ENCODE measurements around the gene XRN1.
"Not testable (repeated sequence)": the region's sequence is repeated elsewhere in the genome, so short reads cannot be mapped to it uniquely, and the experiment has no call there.

XRN1 gene

DNA sequence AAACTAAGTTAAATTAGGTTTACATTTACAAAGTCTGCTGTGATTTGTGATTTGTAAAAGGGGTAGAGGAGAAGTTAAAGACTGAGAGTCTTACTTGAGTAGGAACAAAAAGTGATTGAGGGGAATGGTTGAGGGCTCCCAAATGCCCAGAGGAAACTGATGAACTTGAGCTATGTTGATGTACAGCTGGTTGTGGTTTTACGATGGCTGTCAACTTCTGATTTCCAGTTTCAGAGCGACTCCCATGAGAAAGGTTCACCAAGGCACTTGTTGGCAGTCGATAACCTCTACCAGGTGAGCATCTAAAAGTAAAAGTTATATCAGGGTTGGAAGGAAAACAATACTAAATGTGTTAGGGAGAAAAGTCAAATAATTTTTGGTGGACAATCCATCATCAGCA is 91.0 kb downstream of the XRN1 start:
- H3K4me3 ChIP-seq (replicated peaks; ENCODE audit: low read depth, low read length), result no peak overlapping the region
- TF ChIP-seq, protein P1, sequence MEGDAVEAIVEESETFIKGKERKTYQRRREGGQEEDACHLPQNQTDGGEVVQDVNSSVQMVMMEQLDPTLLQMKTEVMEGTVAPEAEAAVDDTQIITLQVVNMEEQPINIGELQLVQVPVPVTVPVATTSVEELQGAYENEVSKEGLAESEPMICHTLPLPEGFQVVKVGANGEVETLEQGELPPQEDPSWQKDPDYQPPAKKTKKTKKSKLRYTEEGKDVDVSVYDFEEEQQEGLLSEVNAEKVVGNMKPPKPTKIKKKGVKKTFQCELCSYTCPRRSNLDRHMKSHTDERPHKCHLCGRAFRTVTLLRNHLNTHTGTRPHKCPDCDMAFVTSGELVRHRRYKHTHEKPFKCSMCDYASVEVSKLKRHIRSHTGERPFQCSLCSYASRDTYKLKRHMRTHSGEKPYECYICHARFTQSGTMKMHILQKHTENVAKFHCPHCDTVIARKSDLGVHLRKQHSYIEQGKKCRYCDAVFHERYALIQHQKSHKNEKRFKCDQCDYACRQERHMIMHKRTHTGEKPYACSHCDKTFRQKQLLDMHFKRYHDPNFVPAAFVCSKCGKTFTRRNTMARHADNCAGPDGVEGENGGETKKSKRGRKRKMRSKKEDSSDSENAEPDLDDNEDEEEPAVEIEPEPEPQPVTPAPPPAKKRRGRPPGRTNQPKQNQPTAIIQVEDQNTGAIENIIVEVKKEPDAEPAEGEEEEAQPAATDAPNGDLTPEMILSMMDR (IDR thresholded peaks at IDR 0.05; ENCODE audit: insufficient read depth, low read length, poor library complexity, severe bottlenecking), result no peak
- H3K36me3 ChIP-seq (ENCODE audit: control insufficient read depth, insufficient read depth, low read length), result peaks cover 7% of the 10 kb centered on the region
- no peaks in the 10 kb centered on the region for H3K27me3 ChIP-seq (replicated peaks; ENCODE audit: control insufficient read depth, insufficient read depth, low read length)
- peak; percentile 18 for DNase-seq (ENCODE audit: extremely low read depth, insufficient read length)

DNA sequence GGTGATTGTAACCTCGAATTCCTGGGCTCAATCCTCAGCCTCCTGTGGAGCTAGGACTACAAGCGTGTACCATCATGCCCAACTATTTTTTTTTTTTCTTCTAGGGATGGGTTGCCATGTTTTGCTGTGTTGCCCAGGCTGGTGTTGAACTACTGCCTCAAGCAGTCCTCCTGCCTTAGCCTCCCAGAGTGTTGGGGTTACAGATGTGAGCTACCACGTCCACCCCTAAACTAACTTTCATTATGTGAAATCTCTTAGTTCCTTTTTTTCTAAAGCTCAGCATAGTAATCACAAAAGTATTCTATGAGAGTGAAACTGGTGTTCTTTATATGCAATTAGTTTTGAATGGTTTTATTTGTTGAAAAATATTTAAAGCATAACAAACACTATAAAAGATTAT is 92.1 kb downstream of the XRN1 start:
- Histone ChIP-seq H3K27me3 (replicated peaks; ENCODE audit: control insufficient read depth, insufficient read depth, low read length) (no peaks in the 10 kb centered on the region), H3K4me3 (replicated peaks; ENCODE audit: low read depth, low read length) (no peak overlapping the region), H3K36me3 (ENCODE audit: control insufficient read depth, insufficient read depth, low read length) (peaks cover 7% of the 10 kb centered on the region)
- peak; percentile 27 for DNase-seq (ENCODE audit: extremely low read depth, insufficient read length)
- TF ChIP-seq, protein P1 (IDR thresholded peaks at IDR 0.05; ENCODE audit: insufficient read depth, low read length, poor library complexity, severe bottlenecking), result no peak

DNA sequence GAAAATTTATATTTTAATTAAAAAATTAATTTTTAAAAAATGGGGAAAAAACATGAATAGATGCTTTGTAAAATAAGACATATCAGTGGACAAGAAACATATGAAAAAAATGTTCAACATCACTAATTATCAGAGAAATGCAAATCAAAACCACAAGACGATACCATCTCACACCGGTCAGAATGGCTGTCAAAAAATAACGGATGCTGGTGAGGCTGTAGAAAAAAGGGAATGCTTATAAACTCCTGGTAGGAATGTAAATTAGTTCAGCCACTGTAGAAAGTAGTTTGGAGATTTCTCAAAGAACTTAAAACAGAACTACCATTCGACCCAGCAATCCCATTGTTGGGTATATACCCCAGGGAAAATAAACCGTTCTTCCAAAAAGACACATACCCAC is 93.8 kb downstream of the XRN1 start:
- TF ChIP-seq, protein P1 (IDR thresholded peaks at IDR 0.05; ENCODE audit: insufficient read depth, low read length, poor library complexity, severe bottlenecking), result no peak
- H3K27me3 ChIP-seq (replicated peaks; ENCODE audit: control insufficient read depth, insufficient read depth, low read length), result no peaks in the 10 kb centered on the region
- no peak for DNase-seq (ENCODE audit: extremely low read depth, insufficient read length)
- no peak overlapping the region for H3K4me3 ChIP-seq (replicated peaks; ENCODE audit: low read depth, low read length)
- peaks cover 7% of the 10 kb centered on the region for H3K36me3 ChIP-seq (ENCODE audit: control insufficient read depth, insufficient read depth, low read length)

DNA sequence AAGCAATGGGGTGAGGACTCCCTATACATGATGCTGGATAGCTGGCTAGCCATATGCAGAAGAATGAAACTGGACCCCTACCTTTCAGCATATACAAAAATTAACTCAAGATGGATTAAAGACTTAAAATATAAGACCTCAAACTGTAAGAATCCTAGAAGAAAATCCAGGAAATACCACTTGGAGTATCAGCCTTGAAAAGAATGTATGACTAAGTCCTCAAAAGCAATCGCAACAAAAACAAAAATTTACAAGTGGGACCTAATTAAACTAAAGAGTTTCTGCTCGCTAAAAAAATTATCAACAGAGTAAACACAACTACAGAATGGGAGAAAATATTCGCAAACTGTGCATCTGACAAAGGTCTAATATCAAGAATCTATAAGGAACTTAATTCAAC is 94.3 kb downstream of the XRN1 start:
- Histone ChIP-seq H3K27me3 (replicated peaks; ENCODE audit: control insufficient read depth, insufficient read depth, low read length) (no peaks in the 10 kb centered on the region), H3K4me3 (replicated peaks; ENCODE audit: low read depth, low read length) (no peak overlapping the region), H3K36me3 (ENCODE audit: control insufficient read depth, insufficient read depth, low read length) (peaks cover 9% of the 10 kb centered on the region)
- DNase-seq (ENCODE audit: extremely low read depth, insufficient read length), result no peak
- TF ChIP-seq, protein P1 (IDR thresholded peaks at IDR 0.05; ENCODE audit: insufficient read depth, low read length, poor library complexity, severe bottlenecking), result no peak

DNA sequence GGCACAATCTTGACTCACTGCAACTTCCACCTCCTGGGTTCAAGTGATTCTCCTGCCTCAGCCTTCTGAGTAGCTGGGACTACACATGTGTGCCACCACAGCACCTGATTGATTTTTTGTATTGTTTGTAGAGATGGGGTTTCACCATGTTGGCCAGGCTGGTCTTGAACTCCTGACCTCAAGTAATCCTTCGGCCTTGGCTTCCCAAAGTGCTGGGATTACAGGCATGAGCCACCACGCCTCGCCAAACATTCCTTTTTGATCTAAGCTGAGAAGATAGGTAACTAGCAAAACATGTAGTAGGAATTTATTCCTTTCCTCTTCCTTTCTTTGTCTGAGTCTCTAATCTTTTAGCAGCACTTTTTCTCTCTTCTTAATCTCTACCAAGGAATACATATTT is 95.1 kb downstream of the XRN1 start:
- not testable (repeated sequence) for H3K36me3 ChIP-seq (ENCODE audit: control insufficient read depth, insufficient read depth, low read length); H3K27me3 ChIP-seq (replicated peaks; ENCODE audit: control insufficient read depth, insufficient read depth, low read length); DNase-seq (ENCODE audit: extremely low read depth, insufficient read length)

DNA sequence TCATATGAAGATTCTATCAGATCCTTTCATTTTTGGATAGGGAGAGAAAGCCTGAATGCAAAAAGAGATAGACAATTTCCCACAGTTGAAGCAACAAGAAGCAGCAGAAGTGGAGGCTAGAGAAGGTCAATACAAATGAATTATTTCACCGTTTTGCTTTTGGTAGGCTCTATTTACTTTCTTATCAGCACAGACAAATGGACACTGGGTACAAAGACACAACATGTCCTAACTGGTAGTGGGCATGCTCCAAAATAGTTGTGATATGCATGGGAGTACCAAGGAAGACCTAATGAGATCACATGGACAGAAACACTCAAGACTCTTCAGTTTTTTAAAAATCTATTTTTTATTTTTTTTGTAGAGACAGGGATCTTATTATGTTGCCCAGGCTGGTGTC is 99.4 kb downstream of the XRN1 start:
- H3K36me3 ChIP-seq (ENCODE audit: control insufficient read depth, insufficient read depth, low read length), result peaks cover 1% of the 10 kb centered on the region; the same call in 1 of the 2 replicates
- no peak overlapping the region for H3K4me3 ChIP-seq (replicated peaks; ENCODE audit: low read depth, low read length)
- DNase-seq (ENCODE audit: extremely low read depth, insufficient read length), result no peak
- H3K27me3 ChIP-seq (replicated peaks; ENCODE audit: control insufficient read depth, insufficient read depth, low read length), result no peaks in the 10 kb centered on the region
- TF ChIP-seq, protein P1 (IDR thresholded peaks at IDR 0.05; ENCODE audit: insufficient read depth, low read length, poor library complexity, severe bottlenecking), result no peak

More for the DNA sequence above, 95.1 kb downstream of the XRN1 start:
- not testable (repeated sequence) for H3K4me3 ChIP-seq (replicated peaks; ENCODE audit: low read depth, low read length)

All from GM06990 (cell line).